Skeletal muscle satellite cell (primary cell): Measurements from ENCODE around the gene TMPRSS3.
"Not testable (repeated sequence)": the region's sequence is repeated elsewhere in the genome, so short reads cannot be mapped to it uniquely, and the experiment has no call there.

Experiments used
- H3K27me3 ChIP-seq: 2 replicates; pipeline ENCODE4 v1.7.0; 2013; ENCODE audit warnings: low read length; ENCODE audit not compliant: control insufficient read depth, insufficient read depth
- H3K36me3 ChIP-seq: 2 replicates; pipeline ENCODE4 v1.7.0; 2013; ENCODE audit warnings: mild to moderate bottlenecking, control low read depth, low read length; ENCODE audit not compliant: insufficient read depth
- H3K4me1 ChIP-seq: 2 replicates; pipeline ENCODE4 v1.7.0; 2013; ENCODE audit warnings: low read length; ENCODE audit not compliant: control insufficient read depth, insufficient read depth
- H3K4me2 ChIP-seq: 2 replicates; pipeline ENCODE4 v1.7.0; 2013; ENCODE audit warnings: mild to moderate bottlenecking, low read length
- H3K4me3 ChIP-seq: 2 replicates; pipeline ENCODE4 v1.7.0; 2013; ENCODE audit warnings: low read length
- H3K9ac ChIP-seq: 2 replicates; pipeline ENCODE4 v1.7.0; 2013; ENCODE audit warnings: mild to moderate bottlenecking, low read depth, low read length, moderate library complexity
- H3K9me3 ChIP-seq: replicated peaks from 2 replicates; pipeline ENCODE4 v1.7.0; 2013; ENCODE audit warnings: mild to moderate bottlenecking, control low read depth, low read length

Gene TMPRSS3

DNA sequence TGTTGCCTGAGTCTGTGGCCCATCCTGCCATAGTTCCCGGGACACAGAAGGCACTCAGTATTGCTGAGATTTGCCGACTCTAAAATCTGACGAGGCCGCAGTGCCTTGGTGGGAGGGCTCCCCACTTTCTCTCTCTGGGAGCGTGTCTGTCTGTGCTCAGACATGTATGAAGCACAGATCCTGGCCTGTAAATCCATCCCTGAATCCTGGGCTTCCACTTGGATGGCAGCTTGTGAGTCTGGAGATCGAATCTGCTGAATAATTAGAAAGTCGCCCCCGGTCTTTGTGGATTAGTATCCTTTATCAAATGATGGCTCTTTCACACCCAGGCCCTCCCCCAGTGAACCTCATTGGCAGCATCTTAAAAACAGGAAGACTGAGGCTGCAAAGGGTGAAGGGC, 18.2 kb upstream of the TMPRSS3 start:
- Histone ChIP-seq H3K9me3 (no peaks in the 10 kb centered on the region), H3K4me2 (no peak overlapping the region), H3K4me1 (no peaks in the 10 kb centered on the region), H3K4me3 (no peak overlapping the region), H3K27me3 (peaks cover 6% of the 10 kb centered on the region), H3K36me3 (no peaks in the 10 kb centered on the region), H3K9ac (no peak overlapping the region)

DNA sequence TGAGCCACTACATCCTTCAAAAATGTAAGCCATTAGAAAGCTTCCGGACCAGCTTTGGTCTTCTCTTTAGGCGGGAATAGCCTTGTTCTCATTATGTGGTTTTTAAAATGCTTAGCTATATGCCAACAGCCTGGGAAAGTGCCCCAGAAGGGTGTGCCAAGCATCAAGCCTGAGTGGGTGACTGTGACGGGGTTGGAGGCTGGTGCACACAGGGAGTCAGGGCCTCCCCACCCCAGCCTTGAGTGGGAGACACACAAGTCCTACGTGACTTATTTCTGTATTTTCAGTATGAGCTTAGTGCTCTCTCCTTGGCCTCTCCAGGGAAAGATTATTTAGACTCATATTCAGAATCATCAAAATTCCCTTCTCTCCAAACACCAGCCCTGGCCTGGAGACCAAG, 17.6 kb upstream of the TMPRSS3 start:
- Histone ChIP-seq H3K4me3 (no peak overlapping the region), H3K36me3 (no peaks in the 10 kb centered on the region), H3K27me3 (peaks cover 7% of the 10 kb centered on the region), H3K4me1 (no peaks in the 10 kb centered on the region), H3K9me3 (no peaks in the 10 kb centered on the region), H3K4me2 (no peak overlapping the region), H3K9ac (no peak overlapping the region)

DNA sequence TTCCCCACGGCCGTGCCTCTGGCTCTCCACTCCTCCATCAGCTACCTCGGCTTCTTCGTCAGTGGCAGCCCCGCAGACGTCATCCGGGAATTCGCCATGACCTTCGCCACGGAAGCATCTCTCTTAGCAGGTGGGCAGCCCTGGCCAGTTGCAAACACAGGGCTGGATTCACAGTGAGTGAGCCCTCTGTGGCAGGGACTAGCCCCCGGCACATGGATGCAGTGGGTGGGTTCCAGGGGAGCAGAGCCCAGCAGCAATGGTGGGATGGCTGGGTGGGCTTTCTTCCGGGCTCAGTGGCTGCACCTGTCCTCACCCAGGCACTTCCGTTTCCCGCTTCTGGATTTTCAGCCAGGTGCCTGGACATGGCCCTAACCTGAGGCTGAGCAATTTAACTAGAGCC, 17.2 kb upstream of the TMPRSS3 start:
- Histone ChIP-seq H3K4me2 (no peak overlapping the region), H3K4me1 (no peaks in the 10 kb centered on the region), H3K9ac (no peak overlapping the region), H3K4me3 (no peak overlapping the region), H3K27me3 (peaks cover 7% of the 10 kb centered on the region), H3K36me3 (no peaks in the 10 kb centered on the region), H3K9me3 (no peaks in the 10 kb centered on the region)

DNA sequence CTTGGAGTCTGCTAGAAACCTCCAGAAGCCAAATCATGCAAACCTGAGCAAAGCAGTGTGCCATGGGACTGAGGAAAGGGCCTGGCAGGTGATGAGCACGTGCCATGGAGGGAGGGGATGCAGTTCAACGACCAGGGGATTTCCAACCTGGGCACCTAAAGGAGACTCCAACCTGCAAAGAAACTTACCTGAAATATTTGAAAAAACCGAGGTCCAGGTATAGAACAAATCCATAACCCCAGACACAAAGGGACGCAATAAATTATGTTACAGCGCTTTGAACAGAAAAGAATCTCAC, 16.7 kb upstream of the TMPRSS3 start:
- H3K36me3 ChIP-seq = no peaks in the 10 kb centered on the region
- no peaks in the 10 kb centered on the region for H3K4me1 ChIP-seq
- H3K27me3 ChIP-seq = peaks cover 7% of the 10 kb centered on the region

DNA sequence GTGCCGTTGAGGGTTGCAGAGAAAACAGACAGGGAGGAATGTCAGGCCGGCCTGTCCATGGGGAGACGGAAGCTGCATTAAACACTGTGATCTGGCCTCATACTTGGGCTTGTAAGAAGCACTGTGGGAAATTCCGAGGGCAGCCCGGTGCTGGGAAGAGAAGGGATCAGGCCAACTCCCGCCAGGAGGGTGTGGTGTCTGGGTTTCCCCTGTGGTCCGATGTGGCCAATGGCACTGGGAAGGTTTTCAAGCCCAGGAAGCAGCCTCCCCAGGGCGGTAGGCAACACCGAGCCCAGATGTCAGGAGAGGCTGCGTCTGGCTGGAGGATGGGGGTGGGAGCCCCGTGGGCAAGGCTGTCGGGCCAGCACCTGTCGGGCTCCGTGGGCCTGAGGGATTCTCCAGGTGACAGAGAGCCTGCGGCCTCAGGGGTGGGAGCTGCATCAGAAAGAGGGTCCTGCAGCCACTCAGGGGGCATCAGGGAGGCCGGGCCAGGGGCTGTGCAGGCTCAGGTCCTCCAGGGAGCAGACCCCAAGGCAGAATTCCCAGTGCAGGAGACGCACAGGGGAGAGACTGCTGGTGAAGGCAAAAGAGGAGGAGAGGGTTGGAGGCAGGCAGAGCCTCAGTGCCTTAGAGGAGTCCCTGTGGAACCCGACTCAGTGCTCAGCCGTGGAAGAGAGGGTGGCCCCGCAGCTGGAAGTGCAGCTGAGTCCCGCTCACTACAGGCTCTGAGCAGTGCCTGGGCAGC, 16.2 kb upstream of the TMPRSS3 start:
- Histone ChIP-seq H3K4me2 (no peak overlapping the region), H3K9me3 (no peaks in the 10 kb centered on the region), H3K4me1 (no peaks in the 10 kb centered on the region), H3K4me3 (no peak overlapping the region), H3K36me3 (no peaks in the 10 kb centered on the region), H3K9ac (no peak overlapping the region), H3K27me3 (peaks cover 9% of the 10 kb centered on the region)

More for the DNA sequence above, 16.7 kb upstream of the TMPRSS3 start:
- H3K4me3 ChIP-seq = no peak overlapping the region
- H3K4me2 ChIP-seq = no peak overlapping the region
- no peaks in the 10 kb centered on the region for H3K9me3 ChIP-seq
- no peak overlapping the region for H3K9ac ChIP-seq

DNA sequence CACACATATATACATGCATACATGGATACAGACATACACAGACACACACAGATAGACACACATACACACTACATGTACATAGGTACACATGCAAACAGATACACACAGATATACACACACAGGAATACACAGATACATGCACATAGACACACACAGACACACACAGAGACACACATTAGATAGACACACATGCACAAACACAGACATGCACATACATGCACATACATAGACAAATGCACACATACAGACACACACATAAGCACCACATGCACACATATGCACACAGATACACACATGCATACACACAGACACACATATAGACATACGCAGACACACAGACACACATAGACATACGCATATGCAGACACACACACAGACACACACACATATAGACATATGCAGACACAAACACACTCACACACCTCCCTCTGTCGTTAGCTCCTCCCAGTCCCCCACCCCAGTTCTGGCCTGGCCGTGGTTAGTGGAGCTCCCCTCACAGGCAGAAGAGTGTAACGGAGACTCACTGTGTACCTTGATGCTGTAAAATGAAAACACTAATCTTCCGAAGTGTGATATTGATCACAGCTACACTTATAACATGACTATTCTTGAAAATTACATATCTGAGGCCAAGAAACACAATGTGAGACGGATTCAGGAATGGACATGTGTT, 15.5 kb upstream of the TMPRSS3 start:
- H3K4me1 ChIP-seq = no peaks in the 10 kb centered on the region

DNA sequence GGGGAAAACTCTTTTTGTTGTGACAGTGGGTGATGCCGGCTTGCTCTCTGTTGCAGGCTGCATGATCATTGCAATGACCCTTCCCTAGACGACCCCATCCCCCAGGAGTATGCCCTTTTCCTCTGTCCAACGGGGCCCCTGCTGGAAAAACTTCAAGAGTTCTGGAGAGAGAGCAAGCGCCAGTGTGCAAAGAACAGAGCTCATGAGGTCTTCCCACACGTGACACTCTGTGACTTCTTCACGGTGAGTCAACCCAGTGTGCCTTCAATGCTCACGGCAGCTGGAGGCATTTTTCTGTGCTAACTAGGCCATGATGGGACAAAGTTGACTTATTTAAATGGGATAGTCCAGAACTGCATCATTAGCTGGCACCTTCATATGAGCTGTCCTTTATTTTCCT, 13.5 kb upstream of the TMPRSS3 start:
- Histone ChIP-seq H3K36me3 (no peaks in the 10 kb centered on the region), H3K4me2 (no peak overlapping the region), H3K4me3 (no peak overlapping the region)

More for the DNA sequence above, 15.5 kb upstream of the TMPRSS3 start:
- Histone ChIP-seq H3K4me2 (no peak overlapping the region), H3K9ac (no peak overlapping the region), H3K36me3 (no peaks in the 10 kb centered on the region), H3K27me3 (peaks cover 9% of the 10 kb centered on the region), H3K9me3 (no peaks in the 10 kb centered on the region), H3K4me3 (no peak overlapping the region)

DNA sequence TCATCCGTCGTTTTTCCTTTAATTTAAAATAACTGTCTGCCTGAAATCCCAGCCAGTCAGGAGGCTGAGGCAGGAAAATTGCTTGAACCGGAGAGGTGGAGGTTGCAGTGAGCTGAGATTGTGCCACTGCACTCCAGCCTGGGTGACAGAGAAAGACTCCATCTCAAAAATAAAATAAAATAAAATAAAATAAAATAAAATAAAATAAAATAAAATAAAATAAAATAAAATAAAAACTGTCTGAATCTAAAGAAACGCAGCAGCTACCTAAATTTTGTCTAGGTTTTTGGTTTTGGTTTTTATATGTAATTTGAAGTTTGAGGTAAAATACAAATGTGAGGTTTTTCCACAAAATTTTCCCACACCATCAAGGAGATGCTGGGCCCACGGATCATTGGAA, 12.9 kb upstream of the TMPRSS3 start:
- not testable (repeated sequence) for H3K36me3 ChIP-seq, H3K9me3 ChIP-seq, H3K4me1 ChIP-seq, H3K27me3 ChIP-seq, H3K9ac ChIP-seq, H3K4me3 ChIP-seq, H3K4me2 ChIP-seq

More for the DNA sequence above, 13.5 kb upstream of the TMPRSS3 start:
- Histone ChIP-seq H3K9me3 (no peaks in the 10 kb centered on the region), H3K27me3 (peaks cover 5% of the 10 kb centered on the region), H3K9ac (no peak overlapping the region), H3K4me1 (no peaks in the 10 kb centered on the region)

DNA sequence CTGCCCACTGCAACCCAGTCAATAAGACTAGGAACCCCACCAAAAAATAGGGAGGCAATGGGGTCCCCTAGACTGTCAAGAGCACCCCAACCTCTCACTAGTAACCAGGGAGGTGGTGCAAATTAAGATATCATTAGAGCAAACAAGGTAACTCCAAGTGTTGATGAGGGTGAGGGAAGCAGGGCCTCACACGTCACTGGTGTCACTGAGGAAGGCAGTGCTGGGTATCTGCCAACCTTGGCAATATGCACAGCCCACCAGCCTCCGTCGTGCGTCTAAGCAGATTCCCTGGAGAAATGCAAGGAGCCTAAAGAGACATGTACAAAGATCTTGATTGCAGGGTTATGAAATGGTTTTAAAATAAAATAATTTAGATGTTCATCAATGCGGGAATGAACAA, 11.6 kb upstream of the TMPRSS3 start:
- Histone ChIP-seq H3K4me2 (no peak overlapping the region), H3K9ac (no peak overlapping the region), H3K27me3 (peaks cover 5% of the 10 kb centered on the region), H3K9me3 (no peaks in the 10 kb centered on the region), H3K36me3 (no peaks in the 10 kb centered on the region), H3K4me3 (no peak overlapping the region), H3K4me1 (no peaks in the 10 kb centered on the region)

DNA sequence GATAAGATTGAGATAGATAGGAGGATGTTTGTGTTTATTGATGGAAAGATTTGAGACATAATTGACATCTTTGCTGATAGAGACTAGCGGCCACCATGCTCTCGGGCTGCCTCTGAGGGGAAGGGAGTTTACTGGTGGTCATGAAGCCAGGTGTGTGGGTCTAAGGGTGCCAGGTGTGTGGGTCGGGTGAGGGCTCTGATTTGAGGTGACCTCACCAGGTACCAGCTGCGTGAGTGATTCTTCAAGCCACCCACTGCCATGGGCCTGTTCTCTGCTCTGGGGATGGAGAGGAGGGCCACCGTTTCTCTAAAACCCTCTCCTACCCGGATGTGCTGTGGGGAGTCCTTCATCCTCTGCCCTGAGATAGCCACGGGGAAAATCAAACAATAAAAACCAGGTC, 11.0 kb upstream of the TMPRSS3 start:
- Histone ChIP-seq H3K4me2 (no peak overlapping the region), H3K9me3 (no peaks in the 10 kb centered on the region), H3K9ac (no peak overlapping the region), H3K4me1 (no peaks in the 10 kb centered on the region), H3K27me3 (peaks cover 5% of the 10 kb centered on the region), H3K4me3 (no peak overlapping the region), H3K36me3 (no peaks in the 10 kb centered on the region)

DNA sequence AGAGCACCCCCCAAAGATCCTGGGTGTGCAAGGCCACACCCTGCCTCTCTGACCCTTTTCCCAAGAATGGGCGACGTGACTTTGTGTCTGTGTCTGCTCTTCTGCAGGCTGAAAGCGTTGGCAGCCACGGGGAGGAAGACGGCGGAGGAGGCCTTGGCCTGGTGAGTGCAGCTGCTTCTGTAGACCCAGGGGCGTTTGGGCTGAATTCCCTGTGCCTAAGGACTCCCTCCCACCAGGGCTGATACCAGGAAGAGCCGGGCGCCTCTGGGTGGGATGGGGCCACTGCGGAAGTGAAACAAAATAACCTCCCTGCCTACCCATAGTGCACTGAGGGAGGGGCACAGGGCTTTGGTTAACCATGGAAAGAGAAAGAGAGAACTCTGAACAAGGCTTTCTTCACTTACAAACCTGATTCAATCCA, 10.4 kb upstream of the TMPRSS3 start:
- Histone ChIP-seq H3K9me3 (no peaks in the 10 kb centered on the region), H3K9ac (no peak overlapping the region), H3K4me3 (no peak overlapping the region), H3K4me1 (no peaks in the 10 kb centered on the region), H3K36me3 (no peaks in the 10 kb centered on the region), H3K27me3 (peaks cover 5% of the 10 kb centered on the region), H3K4me2 (no peak overlapping the region)
